MV-4-11 (cell line): ENCODE measurements around the gene RFX4.

ENCODE experiments used
- DNase-seq: peaks from one replicate; lab custom pipeline; 2025; lab: John Stamatoyannopoulos, UW

RFX4 gene

DNA sequence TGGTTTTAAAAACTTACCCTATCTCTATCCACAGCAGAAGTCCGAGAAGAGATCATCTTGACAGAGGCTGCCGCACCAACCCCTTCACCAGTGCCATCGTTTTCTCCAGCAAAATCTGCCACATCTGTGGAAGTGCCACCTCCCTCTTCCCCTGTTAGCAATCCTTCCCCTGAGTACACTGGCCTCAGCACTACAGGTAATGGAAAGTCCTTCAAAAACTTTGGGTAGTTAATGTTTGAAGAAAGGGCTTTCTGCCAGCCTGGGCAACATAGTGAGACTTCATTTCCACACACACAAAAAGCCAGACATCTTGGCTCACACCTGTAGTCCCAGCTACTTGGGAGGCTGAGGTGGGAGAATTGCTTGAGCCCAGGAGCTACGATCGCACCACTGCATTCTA lies 150.1 kb downstream of the RFX4 start:
- no peak for DNase-seq

DNA sequence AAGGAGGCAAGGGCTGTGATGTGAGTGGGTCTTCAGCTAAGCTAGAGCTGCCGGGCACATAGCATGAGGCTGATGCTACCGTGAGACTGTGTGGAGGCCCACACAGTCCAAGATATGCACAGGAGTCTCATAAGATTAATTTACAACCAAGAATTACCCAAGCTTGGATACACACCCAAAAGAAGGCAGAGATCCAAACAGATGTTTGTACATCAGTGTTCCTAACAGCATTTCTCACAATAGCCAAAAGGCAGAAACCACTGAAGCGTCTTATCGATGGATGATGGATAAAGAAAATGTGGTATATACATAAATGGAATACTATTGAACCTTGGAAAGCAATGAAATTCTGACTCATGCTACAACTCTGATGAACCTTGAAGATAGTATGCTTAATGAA lies 150.9 kb downstream of the RFX4 start:
- DNase-seq: no peak

DNA sequence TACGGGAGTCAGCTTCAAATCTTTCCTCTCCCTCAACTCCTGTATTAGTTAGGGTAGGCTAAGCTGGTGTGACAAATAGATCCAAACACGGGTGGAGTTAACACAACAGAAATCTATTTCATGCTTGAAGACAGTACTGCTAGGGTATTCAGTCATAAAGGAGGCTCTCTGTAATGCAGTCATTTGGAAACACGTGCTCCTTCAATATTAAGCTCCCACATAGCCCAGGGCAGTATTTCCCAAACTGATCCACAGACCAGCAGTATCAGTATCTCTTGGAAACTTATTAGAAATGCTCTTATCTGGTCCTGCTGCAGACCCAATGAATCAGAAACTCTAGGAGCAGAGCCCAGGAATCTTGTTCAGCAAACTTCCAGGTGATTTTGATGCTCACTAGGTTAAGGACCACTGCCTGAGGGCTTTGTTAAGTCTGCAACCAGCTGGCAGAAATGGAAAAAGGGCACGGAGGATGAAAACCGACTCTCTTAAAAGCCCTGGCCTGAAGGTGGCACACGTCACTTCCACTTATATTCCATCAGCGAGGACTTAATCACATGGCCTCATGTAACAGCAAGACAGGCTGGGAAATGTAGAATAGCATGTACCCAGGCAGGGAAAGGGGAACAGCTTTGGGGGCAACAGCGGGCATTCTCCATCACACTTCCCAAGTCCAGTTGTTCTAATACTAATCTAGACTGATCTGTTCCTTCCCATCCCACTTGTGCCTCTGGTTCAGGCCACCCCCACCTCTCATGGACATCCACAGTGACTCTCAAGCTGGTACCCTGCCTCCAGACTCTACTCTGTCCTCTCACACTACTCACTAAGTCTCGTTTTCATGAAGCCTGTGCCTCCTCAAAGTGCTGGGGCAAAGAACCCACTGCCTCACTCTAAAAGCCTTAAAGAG lies 153.5 kb downstream of the RFX4 start:
- peak; percentile 44 for DNase-seq

DNA sequence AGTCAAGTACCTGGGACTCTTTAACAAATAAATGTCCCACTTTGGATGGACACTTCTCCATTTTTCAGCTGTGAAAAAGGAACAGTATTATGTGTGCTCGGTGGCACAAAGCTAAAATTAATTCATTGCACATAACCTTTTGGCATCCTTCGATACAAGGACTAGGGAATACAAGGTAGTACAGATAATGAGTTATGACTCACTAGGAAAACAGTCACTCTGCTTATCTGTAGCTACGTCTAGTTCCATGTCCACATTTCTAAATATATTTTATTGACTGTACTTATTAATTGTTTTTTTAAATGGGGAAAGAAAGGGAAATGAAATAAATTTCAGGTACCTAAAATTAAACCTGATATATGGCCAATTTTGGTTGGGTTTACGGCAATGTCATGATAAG lies 156.5 kb downstream of the RFX4 start:
- DNase-seq: no peak

DNA sequence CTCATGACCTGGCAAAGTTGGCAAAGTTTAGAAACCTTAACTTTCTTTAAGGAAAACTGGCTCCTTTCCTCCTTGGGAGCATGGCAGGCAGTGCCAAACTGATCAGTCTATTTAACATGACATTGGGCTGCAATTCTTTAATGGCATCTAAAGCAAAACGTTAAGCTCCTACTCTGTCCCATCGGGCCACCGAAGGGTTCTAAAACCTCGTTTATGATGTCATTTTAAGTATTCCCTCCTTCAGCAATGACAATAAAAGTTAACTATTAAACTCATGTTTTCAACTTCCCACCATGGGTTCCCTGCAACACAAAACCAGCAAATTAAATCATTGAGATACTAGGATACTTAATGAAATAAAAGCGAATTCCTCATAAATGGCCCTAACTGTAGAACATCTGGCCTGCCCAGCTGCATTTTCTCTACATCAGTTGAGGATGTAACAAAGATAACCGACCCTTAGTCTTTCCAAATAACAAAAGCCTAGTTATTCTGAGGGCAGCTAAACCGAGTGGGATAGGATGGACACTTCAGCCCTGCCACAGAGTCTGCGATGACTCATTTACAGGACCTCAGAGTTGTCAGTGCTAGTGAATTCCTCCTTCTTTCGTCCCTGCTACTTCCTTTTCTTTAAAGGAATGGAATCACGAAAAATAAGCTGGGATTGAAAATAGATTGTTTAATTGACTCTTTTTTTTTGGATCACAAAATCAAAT lies 157.2 kb downstream of the RFX4 start:
- peak; percentile 55 for DNase-seq

DNA sequence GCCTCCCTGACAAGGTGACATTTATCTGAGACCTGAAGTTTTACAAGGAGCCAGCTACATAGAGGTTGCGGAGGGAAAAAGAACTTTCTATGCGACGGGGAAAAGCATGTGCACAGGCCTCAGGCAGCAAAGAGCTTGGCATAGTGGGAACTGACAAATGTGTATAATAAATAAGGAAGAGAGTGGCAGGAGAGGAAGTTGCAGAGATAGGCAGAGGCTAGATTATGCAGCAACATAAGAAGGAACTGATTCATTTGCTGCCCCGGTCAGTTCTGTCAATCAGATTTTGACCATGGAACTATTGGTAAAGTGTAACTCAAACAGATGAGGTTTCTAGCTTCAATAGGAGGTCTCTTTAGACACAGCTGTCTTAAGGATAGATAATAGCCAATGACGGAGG lies 158.0 kb downstream of the RFX4 start:
- peak; percentile 74 for DNase-seq

DNA sequence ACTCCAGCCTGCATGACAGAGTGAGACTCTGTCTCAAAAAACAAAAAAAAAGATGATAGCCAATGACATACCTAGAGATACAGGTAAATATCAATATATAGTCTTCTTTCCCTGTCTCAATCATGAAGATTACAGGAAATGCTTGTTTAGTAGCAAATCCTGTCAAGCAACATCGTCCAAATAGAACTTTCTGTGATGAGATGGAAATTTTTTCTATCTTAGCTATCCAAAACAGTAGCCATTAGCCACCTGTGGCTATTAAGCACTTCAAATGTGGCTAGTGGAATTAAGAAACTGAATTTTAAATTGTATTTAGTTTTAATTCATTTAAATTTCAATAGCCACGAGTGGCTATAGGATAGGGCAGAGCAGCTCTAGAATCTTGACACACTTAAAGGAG lies 158.4 kb downstream of the RFX4 start:
- no peak for DNase-seq

DNA sequence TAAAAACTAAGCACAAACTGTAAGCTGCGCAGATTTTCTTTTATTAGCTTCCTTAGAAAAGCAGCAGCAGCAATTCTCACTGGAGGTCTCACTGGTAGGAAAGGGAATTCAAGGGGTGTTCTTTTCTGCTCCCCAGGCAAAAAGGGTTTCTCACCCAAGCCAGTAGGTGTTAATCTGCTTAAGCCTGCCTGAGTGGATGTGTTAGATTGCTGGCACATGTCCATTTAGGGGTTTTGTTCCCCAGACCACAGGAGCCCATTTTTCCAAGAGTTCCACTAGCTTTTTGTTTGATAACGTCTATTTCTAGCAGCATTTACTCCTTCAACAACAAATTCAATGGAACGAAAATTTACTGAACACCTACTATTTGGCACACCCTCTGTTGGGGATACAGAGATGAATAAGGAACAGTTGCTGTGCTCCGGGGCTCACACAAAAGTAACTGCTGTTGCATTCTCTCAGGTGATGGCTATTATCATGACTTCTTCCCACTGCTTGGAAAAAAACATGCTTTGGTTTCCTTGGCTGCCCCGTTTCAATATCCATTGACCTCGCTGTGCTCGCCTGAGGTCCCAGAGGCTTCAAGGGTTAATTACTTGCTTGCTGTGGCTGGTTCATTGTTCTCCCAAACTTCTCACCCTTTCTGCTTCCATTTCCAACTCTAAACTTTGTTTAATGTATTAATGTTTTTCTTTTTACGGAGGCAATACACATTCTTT lies 160.6 kb downstream of the RFX4 start:
- no peak for DNase-seq

DNA sequence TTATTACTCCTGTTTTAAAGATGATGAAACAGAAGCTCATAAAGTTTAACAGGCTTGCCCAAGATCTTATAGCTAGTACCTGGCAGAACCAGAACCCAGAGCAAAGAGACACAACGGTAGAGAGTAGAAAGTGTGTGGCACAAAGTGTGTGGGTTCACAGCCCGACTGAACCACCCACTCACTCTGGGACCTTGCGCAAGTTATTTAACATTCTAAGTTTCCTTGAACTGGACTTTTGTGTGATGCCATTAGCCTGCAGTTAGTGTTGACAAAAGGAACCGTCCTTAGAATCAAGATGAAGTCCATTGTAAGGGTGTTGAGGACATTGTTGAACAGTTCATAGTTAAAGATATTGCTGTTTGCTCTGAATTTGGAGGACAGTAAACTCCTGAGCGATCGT lies 161.8 kb downstream of the RFX4 start:
- no peak for DNase-seq

DNA sequence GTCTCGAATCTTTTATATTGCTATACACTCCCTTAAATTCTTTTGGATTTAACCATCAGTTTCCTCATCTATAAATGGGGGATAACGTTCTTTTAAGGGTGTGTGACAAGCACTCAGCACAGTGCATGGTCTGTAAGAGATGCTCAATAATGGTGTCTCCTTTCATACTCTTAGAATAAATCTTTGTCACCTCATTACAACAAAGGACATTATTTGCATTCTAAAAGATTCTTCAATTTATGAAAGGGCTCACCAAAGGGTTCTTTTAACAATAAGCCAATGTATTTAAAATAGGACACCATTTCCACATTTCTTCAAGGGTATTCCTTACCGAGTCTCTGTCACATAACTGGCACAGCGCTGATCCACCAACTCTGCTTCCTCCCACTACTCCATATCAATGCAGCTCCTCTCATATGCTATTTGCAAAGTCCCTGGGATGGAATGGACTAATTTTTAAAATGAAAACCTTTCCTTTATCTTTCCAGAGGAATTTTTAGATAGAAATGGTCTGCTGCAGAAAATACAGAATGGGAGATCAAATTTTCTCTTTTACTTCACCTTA lies 162.5 kb downstream of the RFX4 start:
- DNase-seq: no peak

DNA sequence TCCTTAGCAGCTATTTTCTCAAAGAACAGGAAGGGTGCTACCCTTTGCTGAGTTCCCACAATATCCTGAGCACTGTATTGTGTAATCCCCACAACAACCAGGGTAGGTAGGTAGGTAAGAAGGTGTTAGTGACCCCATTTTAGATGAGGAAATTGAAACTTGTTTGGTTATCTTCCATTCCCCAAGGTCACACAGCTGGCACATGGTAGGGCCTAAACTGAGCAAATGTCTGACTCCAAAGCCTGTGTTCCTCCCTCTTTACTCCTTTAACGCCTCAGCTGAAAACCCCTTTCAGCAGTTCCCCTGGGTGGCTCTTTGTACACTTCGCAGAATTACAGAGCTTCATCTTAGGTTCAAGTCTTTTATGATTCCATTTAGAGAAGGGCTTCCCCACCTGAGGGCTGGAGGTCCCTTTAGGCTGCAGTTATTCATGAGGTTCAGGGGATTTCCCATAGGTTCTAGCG lies 165.2 kb downstream of the RFX4 start:
- DNase-seq: no peak

DNA sequence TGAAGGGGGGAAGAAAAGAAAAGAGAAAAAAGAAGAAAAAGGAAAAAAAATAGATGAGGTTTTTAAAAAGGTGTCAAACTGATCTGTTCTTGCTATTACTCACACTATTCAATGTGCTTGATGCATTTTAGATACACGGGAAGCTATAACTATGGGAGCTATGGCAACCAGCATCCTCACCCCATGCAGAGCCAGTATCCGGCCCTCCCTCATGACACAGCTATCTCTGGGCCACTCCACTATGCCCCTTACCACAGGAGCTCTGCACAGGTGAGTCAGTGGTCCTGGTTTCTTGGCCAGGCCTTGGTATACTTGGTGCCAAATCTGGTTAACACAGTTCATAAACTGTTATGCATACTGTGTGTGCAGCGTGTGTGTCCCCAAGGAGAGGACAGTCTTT lies 167.7 kb downstream of the RFX4 start:
- DNase-seq: no peak

DNA sequence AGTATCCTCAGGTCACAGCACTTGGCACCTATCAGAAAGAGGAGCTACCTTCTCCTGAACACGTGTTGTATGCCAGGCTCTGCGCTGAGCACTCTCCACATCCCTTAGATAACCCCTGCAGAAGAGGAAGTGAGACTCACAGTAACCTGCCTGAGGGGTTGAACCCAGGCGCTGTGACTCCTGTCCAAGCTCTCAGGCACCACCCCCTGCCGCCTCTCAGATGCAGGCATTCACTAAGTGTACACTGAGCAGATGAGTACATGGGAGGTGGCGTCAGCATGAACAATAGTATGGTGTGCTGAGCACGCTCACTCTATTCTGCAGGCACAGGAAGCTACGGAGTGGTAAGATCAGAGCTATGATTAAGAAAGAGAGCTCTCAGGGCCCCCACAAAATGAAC lies 170.7 kb downstream of the RFX4 start:
- DNase-seq: peak; percentile 66

DNA sequence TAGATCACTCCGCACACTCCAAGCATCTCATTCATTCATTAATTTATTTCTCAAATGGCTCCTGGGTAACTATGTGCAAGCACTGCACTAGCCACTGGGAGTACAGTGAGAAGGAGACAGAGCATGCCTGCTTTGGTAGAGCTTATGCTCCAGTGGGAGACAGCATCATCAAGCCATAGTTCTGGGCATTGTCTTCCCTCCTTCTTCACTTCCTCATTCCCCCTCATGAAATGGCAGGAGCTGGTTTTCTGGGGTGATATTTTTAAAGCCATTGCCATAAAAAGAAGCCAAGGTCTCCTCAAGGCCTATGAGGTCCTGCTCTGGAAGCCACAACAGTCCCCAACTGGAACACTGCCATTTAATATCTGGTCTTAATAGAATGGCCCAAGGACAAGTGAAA lies 171.5 kb downstream of the RFX4 start:
- peak; percentile 9 for DNase-seq

DNA sequence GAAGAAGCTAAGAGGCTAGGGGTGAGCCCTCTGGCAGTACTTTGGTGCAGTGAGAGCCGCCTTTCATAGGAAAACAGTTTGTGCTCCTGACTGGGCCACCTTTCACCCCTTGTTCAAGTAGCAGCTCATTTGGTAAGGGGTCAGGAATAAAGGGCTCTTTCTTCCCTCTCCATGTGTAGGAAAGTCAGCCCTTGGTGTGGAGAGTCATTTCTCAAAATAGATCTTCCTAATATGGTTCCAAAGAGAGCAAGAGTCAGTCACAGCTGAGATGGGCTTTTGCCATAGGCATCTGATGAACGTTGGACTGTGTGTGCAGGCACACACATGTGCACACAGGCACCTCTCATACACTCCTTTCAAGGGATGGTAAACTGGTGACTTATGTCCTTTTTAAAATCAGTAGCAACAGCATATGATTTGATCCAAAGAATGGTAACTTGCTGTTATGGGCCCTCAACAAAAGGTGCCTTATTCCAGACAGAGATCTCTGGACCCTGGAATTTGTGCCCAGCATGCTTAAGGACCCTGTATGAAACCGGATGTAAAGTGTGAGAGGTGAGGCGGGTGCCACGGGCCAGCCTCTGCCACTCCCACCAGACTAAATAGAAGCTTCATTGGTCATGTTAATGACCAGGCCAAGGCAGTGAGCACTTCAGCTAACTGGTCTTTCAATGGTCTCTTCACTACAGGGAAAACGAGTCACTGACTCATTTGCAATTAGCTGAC lies 175.0 kb downstream of the RFX4 start:
- DNase-seq: no peak

DNA sequence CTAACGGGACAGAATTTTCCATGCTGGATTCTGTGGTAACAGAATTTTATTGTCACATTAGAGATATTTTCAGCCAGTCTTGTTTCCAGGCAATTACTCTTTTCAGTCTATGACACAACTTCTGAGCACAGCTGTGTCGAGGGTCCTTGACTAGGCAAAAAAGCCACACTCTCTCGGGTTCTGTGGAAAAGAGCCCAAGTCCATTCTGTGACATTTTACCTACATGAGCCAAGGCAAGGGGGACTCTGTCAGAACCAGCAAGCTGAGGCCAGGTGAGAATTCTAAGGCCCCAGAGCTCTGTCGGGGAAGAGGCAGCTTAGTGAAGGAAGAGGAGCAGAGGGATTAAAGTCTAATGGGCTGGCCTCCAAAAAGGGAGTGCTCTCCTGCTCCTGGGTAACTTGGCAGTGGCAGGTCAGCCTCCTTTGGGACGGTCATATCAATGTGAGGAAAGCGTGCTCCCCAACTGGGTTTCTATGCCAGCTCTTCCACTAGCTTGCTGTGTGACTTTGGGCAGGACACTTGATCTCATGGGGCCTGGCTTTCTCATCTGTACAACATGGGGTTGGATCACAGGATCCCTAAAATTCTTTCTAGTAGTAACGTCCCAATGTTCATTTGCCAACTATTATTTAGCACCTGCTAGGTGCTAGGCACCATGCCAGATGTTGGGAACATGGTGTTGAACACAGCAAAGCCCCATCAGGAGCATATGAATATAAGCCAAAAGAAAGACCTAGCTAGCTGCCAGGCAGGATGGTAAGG lies 175.7 kb downstream of the RFX4 start:
- DNase-seq: no peak

DNA sequence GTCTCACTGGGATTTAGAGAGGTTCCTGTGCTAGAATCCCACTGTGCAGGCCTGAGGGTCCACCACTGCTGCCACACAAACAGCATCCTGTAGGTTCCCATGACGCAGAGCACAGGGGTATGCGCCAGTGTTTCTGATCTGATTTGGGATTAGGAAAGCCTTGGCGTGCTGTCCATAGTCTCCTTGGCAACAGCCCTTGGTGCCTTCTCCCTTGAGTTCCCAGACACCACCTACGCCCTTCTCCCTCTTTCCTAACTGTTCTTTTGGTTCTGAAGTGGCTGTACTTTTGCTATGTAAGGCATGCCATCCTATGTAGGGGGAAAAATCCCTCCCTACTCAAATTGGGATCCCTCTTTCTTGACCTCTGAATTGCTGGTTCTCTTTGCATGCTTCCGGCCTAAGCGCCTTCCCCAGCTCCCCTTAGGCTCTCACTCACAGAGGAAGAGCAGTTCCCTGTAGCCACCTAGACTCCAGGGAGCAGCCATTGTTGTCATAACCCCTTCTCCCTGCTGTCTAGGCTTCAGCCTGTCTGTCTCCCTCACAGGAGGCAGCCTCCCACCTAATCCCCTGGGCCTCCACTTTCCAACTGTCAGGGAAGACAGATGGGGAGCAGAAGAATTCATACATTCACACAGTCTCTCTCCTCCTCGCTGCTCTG lies 176.9 kb downstream of the RFX4 start:
- DNase-seq: no peak

DNA sequence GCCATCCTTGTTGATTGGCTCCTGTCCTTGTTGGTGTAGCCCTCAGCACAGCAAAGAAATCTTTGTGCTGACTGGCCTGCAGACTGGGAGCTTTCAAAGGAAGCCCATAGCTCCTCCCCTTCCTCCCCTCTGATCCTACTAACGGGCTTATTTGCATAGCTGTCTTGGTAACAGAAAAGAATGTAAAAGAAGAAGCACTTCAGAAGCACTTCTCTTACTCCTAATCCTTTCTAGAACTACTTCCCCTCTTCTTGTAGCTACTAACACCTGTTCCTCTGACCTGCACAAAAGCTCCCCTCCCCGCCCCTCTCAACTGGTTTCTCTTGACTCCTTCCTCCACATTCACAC lies 177.4 kb downstream of the RFX4 start:
- DNase-seq: peak; percentile 97

DNA sequence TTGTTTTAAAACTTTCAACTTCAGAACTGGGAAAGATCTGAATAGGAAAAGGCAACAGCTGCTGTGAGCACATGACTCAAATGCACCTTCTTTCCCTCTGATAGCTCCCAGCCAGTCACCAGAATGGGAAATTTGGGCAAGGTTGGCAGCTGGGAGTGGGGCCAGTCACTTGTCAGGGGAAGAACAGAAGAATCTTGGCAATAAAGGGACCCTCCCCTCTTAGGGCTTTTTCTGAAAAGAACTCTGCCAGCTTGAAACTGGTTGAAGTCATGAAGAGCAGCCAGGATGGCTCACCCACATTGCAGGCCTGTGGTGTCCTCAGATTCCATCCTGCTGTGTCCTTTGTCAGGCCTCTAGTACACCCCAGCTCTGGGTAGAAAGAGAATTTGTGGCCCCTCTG lies 181.4 kb downstream of the RFX4 start:
- no peak for DNase-seq

DNA sequence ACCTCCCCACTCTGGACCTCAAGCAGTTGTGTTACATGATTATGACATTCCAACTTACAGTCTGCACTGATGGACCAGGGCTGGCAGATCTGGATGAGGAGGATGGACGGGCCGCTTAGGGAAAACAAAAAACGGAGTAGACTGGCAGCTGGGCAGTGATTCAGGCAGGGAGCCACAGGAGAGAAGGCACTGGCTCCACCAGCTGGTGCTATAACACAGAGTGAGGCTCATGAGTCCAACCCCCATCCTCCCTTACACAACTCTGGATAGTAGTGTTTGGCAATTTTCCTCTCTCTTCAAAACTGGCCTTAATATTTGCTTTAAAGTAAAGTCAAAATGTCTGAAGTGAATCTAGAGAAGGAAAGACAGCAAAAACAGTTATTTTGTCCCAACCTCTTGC lies 181.9 kb downstream of the RFX4 start:
- DNase-seq: peak; percentile 41
